ENCODE results near the gene PHEX.
A peak's percentile ranks its signal among the peaks of the same experiment; 100 is the strongest.

PHEX gene

DNA sequence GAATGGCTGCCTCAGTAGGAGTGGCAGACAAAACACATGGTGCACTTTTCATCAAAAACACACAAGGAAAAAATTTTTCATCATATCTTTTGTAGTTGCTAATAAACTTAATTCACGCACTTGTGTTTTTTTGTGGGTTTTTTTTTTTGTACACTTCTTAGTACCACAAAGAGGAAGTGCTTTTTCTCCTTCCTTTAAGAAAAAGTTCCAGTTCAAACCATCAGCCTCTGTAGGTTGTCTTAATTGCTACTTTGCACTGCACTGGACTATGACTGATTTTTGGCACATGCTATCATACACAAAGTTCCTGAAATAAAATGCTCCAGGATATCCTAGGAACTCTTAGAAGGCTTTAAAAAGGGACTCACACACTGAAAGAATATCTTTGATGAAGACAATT is at the start of gene PHEX:
TSS of gene PHEX (plus strand) at position 242 of the 400 bp plus-strand sequence. CDS start 681 bp downstream, outside the sequence.
- no peak for DNase-seq (ENCODE audit: low spot score)

DNA sequence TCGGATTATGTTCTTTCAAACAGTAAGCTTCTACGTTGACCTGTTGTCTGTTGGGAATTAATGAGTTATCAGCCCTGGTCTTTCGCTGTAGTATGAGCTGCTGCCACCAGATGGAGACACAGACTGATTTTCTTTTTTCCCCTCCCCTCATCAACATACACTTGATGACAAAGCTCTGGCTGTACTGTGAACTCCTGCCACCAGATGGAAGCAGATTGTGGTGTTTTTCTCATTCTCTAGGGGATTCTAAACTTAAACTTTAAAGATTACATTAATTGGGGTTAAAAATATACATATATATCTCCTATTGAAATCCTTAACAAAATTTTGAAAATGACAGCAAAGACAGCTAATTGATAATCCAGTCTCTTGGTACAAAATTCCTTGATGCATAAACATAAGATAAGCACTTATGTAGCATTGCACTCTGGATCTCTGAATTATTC is 46.8 kb upstream of the PHEX start:
- peak; percentile 32 for DNase-seq (ENCODE audit: low spot score)

GRCh38 chrX:21986596-21986995 is 45.5 kb upstream of the PHEX start:
- no peak for DNase-seq (ENCODE audit: low spot score)

DNA sequence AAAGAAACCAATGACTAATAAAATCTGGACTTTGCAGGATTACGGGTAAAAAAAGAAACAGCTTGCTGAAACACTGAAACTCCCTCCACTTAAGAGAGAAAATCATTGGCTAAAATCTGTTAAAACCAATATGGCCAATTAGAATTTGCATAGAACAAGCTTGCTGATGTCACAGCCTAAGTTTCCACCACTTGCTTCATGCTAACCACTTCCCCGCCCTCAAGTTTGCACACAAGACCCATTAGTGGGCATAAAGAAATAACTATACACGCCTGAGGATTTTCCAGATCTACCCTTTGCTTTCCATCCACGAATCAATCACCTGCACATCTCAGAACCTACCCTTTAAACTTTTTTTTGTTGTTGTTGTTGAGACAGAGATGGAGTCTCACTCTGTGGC is 42.7 kb upstream of the PHEX start:
- DNase-seq (ENCODE audit: low spot score): no peak

GRCh38 chrX:21990832-21991231 is 41.3 kb upstream of the PHEX start:
- no peak for DNase-seq (ENCODE audit: low spot score)

DNA sequence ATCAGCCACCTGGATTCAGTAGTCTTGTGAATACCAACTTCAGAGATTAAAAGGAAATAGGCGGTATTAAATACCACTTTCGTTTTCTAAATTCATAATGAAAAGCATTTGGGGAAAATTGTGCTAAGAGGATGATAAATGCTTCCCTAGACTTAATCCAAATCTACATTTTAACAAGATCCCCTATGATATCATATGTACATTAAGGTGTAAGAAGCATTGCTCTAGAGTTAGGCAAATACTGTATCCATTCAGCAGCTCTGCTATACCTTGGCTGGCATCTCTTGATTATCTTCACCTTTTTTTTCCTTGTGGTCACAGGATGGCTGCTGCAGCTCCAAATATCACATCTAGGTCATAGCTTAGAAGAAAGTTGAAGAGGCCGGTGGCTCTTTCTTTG is 40.6 kb upstream of the PHEX start:
- DNase-seq (ENCODE audit: low spot score): no peak

DNA sequence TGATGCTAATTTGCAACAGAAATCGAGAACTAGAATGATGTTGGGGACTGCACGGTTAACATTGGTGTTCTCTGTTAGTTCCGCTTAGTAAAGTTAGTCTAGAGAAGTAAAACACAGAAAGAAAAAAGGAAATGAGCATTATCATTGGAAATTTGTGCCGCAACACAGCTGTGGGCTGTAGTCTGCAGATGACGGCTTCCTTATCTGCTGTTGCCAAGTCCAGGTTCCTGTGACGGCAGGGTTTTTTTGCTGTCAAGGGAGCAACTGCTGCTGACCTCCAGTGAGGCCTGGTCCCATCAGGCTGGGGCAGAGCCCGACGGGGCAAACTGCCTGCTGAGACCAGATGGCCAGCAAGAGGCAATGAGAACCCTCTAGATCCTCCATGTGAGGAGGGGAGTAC is 38.9 kb upstream of the PHEX start:
- no peak for DNase-seq (ENCODE audit: low spot score)

DNA sequence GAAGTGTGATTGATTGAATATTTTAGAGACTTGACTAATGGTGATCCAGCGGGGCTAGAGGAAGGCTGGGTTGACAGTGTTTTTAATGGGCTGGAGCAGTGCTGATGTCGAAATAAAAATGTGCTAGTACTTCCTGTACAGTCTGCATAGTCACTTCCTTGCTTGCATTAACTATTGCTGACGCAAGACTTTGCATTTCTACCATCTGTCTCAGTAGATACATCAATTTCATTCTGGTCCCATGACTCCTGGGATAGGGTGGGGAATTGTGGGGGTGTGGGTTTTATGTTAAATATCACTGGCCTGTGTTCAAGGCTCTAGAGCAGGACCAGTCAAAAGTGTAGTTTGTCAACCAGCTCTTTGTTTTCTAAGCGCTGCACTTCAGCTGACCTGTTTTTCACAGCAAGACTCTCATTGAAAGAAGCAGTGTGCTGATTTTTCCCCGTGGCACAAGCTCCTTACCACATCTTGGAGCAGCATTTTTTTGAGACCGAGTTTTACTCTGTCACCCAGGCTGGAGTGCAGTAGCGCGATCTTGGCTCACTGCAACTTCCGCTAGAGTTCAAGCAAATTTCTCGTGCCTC is 35.2 kb upstream of the PHEX start:
- DNase-seq (ENCODE audit: low spot score): no peak

GRCh38 chrX:21998037-21998436 is 34.1 kb upstream of the PHEX start:
- no peak for DNase-seq (ENCODE audit: low spot score)

GRCh38 chrX:22004866-22005265 is 27.3 kb upstream of the PHEX start:
- no peak for DNase-seq (ENCODE audit: low spot score)

DNA sequence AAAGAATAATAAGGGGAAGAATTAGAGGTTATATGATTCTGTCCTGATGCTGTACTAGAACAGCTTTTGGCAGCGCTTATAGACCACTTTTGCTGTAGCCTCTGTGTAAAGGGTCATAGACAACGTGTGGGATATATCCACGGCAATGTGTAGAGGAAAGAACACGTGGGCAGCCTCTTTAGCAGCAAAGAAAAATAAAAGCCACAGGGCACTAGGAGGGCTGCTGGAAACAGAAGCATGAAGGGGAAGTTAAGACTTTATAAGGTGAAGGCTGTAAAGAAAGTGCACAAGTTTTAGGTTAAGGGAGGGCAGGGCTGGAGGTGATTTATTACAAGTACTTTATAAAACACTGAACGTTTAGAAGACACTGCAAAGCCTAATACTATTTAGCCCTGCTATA is 20.1 kb upstream of the PHEX start:
- DNase-seq (ENCODE audit: low spot score): no peak

- no peak for DNase-seq (ENCODE audit: low spot score)
Measured at GRCh38 chrX:22012931-22013330, 19.2 kb upstream of the PHEX start.

DNA sequence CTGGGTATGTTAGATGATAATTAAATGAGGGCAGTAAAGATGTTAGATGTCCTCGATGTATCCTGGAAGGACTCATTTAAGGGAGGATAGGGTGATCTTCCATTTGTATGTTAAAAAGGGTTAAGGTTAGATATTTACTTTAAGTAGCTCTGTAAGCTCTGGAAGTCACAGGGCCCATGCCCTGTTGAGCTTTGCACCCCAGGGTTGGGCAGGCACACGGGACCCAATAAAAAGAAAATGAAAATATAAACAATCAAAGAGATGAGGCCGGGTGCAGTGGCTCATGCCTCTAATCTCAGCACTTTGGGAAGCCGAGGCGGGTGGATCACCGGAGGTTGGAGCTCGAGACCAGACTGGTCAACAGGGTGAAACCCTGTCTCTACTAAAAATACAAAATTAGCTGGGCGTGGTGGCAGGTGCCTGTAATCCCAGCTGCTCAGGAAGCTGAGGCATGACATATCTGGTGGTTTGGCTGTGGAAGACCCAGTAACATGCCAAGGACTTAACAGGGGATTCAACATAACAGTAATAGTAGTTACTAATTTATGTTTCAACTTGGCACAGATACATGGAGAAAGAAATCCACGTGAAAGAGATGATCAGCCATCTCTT is 16.9 kb upstream of the PHEX start:
- no peak for DNase-seq (ENCODE audit: low spot score)

DNA sequence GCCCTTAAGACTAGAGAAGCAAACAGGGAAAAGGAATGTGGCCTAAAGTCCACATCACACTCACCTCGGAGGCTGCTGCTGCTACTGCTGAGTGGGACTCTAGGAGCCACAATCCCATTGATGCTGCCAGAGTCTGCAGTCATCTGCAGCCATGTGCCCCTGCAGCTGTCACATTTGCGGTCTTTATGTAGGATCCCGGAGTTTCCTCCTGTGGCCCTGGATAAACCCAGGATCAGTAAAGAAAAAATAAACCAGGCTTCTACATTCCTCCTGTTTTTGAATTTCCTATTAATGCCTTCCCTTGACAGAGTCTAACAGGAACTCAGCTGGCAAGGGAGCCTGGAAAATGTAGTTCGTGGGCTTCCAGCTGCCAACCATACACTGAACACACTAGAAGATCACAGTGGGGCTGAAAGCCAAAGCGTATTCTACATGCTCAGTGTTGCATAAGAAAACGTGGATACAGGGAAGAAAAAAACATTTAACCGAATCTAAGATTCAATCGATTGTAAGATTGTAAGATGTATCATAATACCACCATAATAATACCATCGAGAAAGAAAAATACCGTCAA is 10.3 kb upstream of the PHEX start:
- DNase-seq (ENCODE audit: low spot score): no peak

DNA sequence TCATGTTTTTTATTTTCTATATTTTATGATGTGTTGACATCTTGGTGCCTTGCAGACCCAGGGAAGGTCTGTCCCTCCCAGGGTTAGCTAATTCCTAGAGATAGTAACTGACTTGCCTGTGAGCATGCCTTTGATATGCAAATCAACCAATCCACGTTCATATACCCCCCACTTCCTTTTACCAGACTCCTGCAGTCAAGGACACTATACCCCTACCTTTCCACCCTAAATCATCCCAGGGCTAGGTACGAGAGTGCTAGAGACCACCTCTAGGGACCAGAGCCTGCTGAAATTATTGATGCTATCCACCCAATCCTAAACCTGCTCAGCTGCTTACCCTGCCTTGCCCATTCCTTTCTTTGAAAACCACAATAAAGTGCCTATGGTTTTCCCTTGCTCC is 7.5 kb upstream of the PHEX start:
- DNase-seq (ENCODE audit: low spot score): no peak

DNA sequence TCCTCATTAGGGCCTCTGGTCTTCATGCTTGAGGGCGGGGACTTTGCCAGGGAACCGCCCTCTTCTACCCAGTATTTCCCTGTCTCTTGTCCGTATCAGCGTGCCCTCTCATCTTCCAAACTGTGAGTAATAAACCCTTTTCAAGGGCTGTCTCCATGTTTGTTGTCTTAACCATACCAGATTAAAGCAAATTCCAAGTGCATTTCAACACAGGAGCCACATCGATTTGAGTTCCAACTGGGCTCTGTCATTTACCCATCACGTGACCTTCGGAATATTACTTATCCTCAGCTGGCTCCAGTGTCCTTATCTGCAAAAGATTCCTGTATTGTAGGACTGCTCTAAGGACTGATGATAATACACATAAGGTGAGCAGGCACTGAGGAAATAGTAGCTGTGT is 6.4 kb upstream of the PHEX start:
- DNase-seq (ENCODE audit: low spot score): no peak

- DNase-seq (ENCODE audit: low spot score): no peak
Measured at GRCh38 chrX:22026731-22027130, 5.4 kb upstream of the PHEX start.

GRCh38 chrX:22032506-22032905 is 381 bp downstream of the PHEX start:
- no peak for DNase-seq (ENCODE audit: low spot score)

DNA sequence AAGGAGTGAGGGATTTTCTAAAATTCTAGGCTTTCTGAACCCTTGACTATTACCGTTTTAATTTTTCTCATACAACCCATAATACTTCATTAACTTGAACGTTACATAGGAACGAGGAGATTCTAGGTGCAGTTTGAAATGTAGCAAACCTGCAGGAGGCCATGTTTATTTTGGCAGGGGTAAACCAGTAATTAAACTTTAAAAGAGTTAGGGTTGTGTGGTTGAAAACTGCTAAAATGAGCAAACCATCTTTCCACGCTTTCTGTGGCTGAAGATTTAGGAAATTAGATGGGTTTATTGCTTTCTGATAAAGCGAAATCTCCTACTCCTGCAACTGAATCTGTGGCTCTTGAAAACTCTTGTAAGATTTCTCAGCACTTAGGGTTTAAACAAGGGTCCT is 1.7 kb downstream of the PHEX start:
- no peak for DNase-seq (ENCODE audit: low spot score)

DNA sequence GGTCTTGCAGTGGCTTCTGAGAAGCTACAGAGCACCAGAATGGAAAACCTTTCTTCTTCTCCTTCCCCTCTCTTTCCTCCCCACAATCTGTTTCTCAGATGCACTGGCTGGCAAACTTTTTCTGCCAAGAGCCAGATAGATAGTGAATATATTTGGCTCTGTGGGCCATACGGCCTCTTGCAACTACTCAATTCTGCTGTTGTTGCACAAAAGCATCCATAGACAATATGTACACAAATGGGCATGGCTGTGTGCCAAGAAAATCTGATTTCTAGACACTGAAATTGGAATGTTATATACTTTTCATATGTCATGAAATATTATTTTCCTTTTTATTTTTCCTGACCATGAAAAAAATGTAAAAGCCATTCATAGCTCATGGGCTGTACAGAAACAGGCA is 3.1 kb downstream of the PHEX start:
- DNase-seq (ENCODE audit: low spot score): no peak

DNA sequence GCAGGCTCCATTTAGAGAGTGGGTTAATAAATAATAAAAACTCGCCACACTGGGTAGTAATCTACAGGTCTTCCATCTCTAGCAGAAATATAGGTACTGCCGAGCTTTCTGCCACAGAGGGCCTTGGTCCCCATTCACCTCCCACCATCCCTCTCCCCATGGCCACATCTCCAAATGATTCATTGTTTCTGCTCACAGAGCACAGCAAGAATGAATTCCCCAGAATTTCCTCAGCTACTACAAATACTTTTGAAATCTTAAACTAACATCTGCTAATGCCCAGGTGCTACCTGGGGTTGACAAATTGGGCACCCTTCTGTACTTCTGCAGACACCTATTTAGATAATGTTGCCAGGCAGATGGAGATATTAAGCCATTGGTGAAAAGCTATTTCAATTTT is 5.1 kb downstream of the PHEX start:
- DNase-seq (ENCODE audit: low spot score): no peak

GRCh38 chrX:22037911-22038537 is 5.9 kb downstream of the PHEX start:
- no peak for DNase-seq (ENCODE audit: low spot score)

DNA sequence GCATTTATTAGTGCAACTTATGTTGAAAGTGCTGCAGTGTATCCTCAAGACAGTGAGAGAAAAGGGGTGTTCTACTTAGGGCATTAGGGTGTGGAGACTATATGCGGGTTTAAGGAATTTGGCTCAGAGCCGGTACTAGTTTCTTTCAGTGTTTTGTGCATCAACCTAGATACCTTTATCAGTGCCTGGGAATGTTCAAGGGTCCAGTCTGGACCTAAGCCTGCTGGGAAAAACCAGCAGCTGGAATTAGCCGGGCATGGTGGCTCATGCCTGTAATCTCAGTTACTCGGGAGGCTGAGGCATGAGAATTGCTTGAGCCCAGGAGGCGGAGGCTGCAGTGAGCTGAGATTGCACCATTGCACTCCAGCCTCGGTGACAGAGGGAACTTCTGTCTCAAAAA is 7.4 kb downstream of the PHEX start:
- DNase-seq (ENCODE audit: low spot score): no peak

GRCh38 chrX:22040184-22040583 is 8.1 kb downstream of the PHEX start:
- no peak for DNase-seq (ENCODE audit: low spot score)

Measured in LoVo (cell line).